OCI-M1 (cell line): Measurements from ENCODE around the gene ZNRF1.

Experiments used
- DNase-seq: peaks from one replicate; lab custom pipeline; 2025; lab: John Stamatoyannopoulos, UW

ZNRF1 gene

DNA sequence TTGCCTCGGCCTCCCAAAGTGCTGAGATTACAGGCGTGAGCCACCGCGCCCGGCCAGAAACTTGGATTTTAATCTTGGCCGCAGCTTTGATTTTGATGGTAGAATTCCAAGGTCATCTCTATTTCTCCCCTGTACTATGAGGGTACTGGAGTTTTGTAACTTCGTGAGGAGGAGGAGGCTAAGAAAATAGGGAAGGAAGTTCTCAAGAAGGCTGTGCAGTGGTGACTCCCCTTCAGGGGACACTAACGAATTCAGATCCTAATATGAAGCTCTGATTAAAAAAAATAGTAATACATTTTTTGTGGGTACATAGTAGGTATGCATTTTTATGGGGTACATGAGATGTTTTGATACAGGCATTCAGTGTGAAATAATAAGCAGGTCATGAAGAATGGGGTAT, 61.9 kb downstream of the ZNRF1 start:
- no peak for DNase-seq

GRCh38 chr16:75061669-75062068, 62.8 kb downstream of the ZNRF1 start:
- no peak for DNase-seq

DNA sequence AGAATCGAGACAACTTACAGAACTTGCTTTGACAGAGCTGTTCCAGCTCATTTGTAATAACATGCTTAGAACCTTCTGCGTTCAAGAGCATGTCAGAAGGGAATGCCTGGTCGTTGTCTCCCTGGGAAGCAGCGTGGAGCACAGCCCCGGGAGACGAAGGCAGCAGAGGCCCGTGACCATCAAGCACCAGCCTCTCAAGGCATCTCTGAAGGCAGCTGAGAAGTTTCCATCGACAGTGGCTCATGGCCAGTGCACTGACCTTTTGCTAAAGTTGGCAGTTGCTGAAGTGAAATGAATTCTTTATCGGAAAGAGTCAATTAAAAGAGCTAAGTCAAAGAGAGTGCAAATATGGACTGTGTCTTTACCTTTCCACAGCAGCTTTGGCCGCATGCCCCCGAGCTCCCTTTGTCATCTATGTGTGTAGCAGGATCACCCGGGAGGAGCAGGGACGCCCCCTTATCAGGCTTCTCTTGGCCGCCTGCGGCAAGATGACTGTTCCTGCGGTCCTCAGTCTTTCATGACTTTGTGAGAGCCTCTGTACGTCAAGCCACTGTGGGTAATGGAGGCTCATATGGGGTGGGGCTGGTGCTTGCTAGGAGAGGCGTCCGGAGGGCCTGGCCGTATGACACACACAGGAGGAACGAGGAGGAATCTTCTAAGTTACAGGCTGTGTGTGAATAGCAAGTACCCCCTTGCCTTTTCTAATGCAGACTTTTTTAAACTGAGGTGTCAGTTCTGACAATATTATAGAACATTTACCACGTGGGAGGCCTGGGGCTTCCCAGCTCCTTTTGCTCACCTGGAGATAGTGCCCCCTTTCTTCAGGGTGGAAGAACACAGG, 63.5 kb downstream of the ZNRF1 start:
- DNase-seq = no peak

GRCh38 chr16:75062976-75063346, 64.1 kb downstream of the ZNRF1 start:
- DNase-seq = no peak

DNA sequence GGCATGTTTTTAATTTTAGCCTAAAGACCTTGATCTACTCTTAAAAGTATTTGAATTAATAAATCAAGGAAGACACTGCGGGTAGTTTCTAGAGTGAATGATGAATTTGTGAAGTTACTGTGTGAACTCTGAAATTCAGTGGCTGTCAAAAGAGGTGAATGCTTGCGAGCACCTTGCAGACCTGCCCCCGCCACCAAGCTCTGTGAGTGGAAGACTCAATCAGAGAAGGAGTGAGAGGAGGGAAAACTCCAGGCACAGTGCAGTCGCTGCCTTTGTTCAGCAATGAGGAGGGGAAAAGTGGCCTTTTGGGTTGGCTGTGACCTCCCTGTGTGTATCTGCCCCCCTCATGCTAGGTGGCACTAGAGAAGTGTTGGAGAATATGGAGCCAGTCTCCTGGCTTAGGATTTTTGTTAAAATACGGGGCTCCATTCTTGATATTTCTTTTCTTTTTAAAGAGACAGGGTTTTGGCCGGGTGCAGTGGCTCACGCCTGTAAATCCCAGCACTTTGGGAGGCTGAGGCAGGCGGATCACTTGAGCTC, 64.8 kb downstream of the ZNRF1 start:
- DNase-seq = no peak

DNA sequence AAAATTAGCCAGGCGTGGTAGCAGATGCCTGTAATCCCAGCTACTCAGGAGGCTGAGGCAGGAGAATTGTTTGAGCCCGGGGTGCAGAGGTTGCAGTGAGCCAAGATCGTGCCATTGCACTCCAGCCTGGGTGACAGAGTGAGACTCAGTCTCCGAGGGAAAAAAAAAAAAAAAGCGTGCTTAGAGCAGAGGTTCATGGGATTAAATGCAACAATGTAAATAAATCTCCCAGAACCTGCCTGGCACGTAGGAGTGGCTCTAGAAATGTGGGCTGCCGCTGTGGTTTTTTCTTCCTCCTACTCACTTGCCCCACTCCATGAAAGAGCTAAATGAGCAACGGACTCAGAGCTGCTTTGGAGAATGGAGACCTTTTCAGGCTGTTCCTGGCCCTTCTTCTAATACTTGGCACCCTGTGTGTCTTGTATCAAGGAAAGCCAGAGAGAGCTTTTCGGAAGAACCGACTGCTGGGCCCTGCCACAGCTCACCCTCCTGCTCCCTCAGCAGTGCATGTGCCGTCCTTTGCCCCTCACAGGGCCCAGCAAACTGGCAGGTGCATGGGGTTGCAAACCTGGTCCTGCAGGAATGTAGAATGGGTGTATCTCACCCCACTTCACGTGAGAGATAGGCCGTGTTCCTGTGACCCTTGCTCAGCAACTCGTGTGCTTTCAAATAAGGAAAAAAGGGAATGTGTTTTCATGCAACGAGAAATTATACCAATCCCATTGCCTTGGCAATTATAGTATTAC, 65.8 kb downstream of the ZNRF1 start:
- peak; percentile 97 for DNase-seq

DNA sequence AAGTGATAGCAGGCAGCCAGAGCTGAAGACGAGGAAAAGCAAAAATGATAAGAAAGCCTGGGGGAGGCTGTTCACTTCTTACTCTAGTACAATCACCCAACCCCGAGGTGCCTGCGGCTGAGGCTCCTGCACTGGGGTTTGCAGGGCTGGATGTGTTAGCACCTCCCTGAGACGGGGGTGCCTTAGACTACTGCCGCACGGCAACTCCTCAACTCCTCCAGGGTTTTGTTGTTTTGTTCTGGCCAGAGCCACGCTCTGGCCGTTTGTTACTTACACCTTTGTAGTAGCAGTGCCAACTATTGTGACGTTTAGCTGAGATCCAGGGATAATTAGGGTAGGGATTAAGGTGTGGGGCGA, 66.3 kb downstream of the ZNRF1 start:
- DNase-seq = peak; percentile 89

DNA sequence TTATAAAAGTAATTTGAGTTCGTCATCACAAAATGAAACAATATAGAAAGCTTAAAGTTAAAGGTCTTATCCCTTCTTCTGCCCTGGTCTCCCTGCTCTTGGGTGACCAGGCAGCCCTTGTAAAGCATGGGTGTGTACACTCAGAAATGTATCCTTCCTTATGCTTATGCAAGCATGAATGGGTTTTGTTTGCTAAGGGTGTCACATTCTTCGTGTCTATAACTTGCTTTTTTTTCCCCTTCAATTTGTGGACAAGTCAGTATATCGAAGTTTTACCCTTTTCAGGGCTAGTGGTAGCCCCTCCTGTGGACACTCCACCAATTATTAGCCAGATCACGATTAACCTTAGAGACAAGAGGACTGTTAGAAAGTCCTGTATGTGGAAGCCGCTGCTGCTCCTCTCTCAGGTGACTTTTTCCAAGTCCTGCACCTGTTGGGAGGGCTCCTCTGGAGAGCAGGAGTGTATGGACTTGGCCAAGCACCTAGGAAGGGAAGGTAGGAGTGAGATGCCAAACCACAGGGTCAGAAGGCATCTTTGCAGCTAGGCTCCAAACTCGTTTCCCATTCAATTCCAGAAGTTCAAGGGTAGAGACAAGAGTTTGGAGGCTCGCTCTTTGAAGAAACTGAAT, 66.8 kb downstream of the ZNRF1 start:
- no peak for DNase-seq

DNA sequence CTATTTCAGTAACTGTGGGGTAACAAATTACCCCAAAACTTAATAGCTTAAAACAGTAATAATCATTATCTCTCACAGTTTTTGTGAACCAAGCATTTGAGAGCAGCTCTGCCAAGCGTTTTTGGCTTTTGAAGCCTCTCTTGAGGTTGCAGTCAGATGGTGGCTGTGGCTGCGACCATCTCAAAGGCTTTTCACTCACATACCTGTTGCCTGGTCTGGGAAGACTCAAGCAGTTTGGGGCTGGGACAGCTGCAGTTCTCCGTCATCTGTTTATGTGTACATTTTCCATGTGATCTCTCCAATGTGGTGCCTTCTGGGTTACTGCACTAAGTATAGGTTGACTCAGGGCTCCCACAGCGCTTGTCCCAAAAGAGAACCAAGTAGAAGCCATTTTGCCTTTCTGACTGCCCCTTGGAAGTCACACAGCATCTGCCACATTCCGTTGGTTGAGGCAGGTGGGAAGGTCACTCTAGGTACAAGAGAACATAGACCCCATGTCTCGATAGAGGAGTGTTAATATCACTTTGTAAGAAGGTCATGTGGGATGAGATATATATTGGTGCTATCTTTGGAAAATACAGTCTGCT, 68.1 kb downstream of the ZNRF1 start:
- DNase-seq = no peak

- DNase-seq = no peak
Measured at GRCh38 chr16:75068085-75069031, 69.5 kb downstream of the ZNRF1 start.

DNA sequence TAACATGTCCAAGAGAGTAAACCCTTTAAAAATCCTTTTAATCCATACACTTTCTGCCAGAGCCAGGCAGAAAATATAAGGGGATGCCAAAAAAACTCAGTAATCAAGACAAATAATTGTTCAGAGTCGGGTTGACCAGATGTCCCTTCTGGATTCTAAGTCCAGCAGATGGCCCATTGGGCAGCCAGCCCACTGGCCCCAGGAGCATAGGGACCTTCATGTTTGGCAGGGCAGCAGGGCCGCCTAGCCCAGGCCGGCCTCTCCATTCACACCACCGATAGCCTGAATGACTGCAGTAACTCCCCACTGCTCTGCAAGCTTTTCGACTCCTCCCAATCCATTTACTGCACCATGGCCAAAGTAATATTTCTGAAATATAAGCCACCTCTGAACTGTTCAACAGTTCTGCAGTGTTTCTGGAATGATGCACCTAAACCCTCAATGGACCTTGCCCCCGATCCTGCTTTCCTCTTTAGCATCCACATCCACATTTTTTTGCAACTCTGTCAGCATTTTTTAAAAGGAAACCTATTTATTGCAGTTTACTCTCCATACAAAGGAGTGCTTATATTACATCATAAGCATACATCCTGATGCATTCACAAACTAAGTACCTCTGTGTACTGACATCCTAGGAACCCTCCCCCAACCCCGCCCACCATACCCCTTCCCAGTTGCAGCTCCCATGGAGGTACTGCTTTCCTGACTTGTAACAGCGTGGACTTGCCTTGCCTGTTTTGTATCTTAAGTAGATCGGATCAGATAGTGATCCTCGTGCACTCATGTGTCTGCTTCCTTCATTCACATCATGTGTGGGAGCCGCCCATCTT, 71.4 kb downstream of the ZNRF1 start:
- no peak for DNase-seq

- DNase-seq = no peak
Measured at GRCh38 chr16:75071621-75072020, 72.8 kb downstream of the ZNRF1 start.

DNA sequence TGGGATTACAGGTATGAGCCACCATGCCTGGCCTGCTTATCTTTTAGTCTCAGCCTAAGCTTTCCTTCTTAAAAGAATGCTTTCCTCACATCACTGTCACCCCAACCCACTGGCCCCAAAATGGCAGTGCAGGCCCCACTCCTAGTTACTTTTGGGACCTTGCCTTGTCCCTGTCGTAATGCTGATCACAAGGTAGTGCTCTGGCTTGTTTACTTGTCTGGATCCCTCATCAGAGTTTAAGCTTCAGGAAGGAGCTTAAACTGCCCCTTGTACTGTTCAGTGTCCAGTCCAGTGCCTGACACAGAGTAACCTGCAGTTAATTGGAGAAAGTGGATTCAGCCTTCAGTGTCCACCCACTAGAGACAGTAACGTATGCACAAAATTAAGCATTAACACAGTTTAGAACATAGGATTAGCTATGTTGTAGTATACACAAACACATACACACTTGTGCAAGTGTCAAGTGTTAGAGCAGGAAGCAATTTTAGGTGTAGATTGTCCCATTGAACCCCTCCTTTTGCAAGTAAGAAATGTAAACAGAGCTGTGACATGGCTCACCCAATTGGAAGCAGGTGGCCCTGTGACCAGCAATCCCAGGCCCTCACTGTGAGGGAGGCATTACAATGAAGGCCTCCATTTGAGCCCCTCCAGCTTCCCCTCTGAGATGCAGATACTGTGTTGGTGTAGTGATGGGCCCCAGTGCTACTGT, 73.6 kb downstream of the ZNRF1 start:
- no peak for DNase-seq

DNA sequence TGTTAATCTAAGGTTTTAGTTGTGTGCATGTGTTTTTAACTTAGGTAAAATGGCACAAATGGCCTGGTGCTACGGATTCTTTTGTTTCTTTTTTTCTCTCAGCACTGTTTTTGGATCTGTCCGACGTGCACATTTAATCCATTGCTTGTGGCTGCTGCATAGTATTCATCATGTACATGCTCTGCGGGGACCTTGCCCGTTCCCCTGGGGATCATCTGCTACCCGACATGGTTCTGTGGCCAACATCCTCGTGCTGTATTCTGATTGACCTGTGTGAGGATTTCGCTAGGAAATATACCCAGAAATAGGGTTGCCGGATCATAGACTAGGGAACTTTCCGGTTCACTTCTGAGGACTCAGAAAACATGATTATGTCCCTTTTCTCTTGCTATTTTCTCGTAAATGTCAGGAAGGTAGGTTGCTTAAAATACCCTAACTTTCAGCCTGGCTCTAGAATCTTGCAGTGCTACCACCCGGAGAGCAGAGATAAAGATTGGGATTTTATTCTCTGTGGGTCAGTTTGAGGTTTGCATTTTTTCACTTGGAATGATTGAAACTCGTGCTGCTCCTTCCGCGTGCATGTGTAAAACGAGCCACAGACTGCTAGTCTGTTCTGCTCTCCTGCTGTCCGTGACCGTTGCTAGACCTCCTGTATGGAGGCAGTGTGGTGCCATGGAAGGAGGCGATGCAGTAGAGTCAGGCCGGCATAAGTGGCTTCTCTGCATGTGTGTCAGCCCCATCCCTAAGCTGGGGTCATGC, 74.9 kb downstream of the ZNRF1 start:
- DNase-seq = peak; percentile 66

- peak; percentile 66 for DNase-seq
Measured at GRCh38 chr16:75074304-75074793, 75.5 kb downstream of the ZNRF1 start.

GRCh38 chr16:75074920-75075687, 76.3 kb downstream of the ZNRF1 start:
- peak; percentile 97 for DNase-seq

- no peak for DNase-seq
Measured at GRCh38 chr16:75075688-75076268, 77.0 kb downstream of the ZNRF1 start.

GRCh38 chr16:75078886-75079285, 80.1 kb downstream of the ZNRF1 start:
- DNase-seq = no peak
